HG03432 (cell line): ENCODE measurements around the gene ZFP30.

ENCODE experiments used
- ATAC-seq: cut with Tn5 transposase; IDR thresholded peaks from one replicate; pipeline ENCODE4 v1.9.1; 2021; ENCODE audit warnings: mild to moderate bottlenecking, moderate library complexity; ENCODE audit not compliant: unreplicated experiment

Gene ZFP30

DNA sequence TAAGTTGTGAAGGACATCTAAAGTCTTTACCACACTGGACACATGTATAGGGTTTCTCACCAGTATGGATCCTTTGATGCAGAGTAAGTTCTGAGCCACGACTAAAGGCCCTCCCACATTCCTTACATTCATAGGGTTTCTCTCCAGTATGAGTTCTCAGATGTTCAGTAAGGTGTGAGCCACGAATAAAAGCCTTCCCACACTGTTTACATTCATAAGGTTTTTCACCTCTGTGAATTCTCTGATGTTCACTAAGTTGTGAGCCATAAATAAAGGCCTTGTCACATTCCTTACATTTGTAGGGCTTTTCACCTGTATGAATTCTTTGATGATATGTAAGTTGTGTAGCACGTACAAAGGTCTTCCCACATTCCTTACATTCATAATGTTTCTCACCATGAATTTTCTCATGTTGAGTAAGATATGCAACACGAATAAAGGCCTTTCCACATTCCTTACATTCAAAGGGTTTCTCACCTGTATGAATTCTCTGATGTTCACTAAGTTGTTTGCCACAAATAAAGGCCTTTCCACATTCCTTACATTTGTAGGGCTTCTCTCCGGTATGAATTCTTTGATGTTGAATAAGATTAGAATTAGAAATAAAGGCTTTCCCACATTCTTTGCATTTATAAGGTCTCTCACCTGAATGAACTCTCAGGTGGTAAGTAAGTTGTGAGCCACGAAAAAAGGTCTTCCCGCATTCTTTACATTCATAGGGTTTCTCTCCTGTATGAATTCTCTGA, 90.5 kb downstream of the ZFP30 start:
- no peak for ATAC-seq
